NAMALWA (cell line): ENCODE results near the gene FERMT1.
"Not testable (repeated sequence)": the region's sequence is repeated elsewhere in the genome, so short reads cannot be mapped to it uniquely, and the experiment has no call there.

Experiments
- DNase-seq: peaks from one replicate; pipeline ENCODE4 v3.0.0-alpha.2; 2015; ENCODE audit warnings: low spot score

The FERMT1 gene

DNA sequence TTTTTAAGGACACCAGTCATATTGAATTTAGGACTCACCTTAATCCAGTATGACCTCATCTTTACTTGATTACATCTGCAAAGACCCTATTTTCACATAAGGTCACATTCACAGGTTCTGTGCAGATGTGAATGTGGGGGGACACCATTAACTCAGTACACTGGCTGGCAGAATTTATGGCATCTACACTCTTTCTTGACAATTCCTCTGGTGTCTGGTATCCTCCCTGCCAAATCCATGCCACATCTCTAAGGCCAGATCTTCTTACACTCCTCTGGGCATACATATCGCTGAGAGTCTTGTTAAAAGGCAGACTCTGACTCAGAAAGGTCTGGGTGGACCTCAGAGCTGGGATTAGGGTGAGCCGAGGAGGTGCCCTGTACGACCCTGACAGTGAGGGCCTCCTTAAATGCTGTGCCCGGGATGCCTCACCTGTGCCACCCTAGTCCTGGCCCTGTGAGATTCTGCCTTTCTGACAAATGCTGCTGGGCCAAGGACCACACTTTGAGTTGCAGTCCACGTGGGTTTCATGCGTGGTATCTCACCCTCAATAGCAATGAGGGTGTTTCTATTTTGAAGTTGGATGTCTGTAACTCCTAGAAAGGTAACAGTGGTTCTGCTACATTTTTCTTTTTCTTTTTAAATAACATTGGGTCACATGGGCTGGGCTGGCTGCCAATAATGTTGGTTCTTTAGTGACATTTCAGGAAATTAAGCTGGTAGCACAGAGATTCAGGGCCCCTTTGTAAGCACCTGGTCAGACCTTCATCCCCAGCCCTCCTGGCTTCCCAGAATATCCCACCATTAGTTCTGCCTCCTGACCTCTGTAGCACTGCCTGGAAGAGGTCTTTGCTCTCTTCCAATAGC is 51.8 kb downstream of the FERMT1 start:
- no peak for DNase-seq

DNA sequence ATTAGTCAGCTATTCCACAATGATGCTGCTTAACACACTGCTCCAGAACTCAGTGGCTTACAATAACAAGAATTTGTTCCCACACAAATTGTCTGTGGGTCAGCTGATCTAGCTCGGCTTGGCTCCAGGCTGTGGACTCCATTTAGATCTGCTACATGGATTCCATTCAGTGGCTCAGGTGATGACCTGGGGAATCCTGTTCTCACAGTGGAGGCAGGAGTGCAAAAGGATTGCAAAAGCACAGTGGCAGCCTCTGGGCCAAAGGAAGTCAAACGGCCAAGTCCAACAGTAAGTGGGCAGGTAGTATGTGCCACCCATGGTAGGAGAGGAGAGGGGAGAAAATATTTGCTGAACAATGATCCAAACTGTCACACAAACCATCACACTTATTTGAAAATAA is 53.2 kb downstream of the FERMT1 start:
- no peak for DNase-seq

DNA sequence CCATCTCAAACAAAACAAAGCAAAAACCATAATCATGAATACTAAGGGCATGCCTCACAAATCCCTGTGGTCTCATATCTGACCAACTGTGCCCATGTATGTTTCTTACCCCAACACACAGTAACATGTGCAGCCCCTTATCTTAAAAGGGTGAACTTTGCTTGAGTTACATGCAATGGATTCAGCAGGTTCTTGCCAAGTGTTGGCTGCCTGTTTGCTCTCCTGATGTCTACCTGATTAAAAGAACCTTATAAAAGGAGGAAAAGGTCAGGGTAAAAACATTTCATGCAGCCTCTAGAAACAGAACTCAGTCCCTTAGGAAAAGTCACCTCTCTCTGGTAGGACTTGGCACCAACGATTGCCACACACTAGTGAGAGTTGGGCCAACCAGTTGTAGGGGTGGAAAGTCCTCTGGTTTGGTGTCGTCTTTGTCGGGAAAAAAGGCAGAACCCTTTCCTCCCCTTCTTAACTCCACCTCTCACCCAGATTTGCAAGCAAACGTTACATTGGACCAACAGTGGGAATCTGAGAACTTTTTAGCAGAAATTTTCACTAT is 55.0 kb downstream of the FERMT1 start:
- no peak for DNase-seq

DNA sequence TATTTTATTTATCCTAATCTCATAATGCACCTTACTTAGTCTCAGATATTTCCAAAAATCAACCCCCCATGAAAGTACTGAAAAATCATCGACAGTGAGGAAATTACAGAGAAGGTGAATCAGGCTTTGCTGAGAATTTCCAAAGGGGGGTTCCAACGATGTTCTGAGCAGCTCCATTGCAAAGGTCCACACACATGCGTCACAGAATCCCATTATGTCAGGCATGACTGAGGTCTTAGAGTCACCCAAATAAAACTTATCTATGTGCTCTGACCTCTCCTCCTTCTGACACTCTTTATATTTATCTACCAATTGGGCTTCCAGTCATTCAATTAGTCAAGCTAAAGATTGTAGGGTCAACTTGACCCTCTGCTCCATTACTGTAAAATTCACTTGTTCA is 56.2 kb downstream of the FERMT1 start:
- no peak for DNase-seq

DNA sequence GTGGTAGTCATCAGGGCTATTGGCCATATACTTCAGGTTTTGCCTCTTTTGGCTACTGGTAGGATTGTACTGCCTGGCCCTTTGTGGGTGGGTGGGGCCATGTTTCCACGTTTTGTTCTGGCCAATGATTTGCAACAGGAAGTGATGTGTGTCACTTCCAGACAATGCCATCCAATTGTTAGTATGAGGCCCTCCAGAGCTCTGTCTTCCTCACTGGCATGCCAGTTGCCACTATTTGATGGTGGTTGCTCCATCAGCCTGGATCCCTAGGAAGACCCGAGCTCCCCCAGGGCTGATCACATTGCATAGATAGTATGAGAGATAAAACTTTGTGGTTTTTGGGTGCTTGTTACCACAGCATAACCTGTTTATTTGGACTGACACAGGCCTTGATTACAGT is 61.3 kb downstream of the FERMT1 start:
- no peak for DNase-seq

DNA sequence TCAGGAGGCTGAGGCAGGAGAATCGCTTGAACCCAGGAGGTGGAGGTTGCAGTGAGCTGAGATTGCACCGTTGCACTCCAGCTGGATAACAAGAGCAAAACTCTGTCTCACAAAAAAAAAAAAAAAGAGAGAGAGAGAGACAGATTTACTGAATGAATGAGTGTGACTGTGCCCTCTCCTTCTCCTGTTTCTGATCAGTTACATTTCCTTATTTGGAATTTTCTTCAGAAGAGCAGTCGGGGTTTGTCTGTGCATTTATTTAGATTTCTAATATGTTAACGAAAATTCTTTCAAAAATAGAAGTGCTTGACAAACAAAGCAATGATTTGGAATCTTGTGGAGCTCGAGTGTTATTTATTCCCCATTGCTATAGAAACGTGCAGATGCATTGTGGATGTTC is 62.6 kb downstream of the FERMT1 start:
- DNase-seq, result no peak

DNA sequence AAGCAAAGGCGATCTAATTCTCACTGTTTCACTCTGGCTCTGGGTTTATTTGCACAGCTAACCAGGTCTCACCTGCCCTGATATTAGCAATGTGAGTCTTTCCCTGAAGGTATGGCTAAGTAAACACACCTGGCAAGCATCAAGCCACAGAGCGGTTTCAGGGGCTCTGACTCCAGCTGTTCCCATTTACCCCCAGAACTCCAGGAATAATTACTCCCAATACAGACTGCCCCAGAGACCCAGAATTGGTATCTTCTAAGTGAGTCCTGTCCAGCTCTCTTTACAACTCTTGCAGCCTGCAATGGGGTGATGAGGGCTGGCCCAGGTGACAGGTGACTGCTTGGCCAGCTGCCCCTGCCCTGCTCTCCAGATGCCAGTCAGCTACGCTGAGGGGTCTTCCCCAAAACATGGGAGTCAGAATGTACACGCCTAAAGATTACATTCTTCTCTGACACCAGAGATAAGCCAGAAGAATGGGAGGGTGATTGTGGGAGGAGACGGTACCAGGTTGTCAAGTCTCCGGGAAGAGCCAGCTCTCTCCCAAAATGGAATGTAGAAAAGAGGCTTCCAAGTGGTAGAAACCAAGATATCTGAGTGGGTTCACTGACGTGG is 64.0 kb downstream of the FERMT1 start:
- no peak for DNase-seq

DNA sequence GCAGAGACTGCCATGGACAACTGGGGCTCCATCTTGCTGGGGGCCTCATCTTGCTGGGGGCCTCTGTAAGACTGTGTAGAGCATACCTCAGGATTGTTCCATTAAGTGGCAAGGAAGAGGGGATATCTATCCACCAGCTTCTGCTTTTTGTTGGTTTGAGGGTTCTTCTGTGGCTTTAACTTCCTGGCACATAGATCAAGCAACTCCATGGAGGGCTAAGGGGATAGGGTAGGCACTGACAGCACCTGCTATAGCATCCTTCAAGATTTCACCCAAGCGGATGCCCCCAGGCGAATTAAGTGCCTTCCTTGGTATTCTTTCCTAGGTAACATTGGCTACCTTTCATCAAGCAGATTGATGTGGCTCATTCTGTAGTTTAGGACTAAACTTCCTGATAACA is 65.1 kb downstream of the FERMT1 start:
- DNase-seq, result no peak

DNA sequence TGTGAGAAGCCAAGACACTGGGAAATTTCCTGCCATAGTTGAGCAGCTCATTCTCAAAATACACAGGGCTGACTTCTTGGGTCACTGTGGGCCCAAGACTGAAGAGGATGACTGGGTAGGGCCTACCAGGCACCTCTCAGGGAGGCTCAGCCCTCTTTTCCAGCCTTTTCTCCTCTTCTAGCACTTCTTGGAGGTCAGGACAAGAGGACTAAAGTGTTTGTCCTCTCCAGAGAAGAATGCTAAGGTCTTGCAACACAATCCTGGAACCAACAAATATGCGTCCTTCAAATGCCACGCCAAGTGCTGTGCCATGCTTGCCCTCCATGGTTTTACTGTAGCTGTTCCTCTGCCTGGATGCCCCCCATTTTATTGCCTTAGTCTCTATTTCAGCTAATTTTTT is 65.7 kb downstream of the FERMT1 start:
- no peak for DNase-seq

DNA sequence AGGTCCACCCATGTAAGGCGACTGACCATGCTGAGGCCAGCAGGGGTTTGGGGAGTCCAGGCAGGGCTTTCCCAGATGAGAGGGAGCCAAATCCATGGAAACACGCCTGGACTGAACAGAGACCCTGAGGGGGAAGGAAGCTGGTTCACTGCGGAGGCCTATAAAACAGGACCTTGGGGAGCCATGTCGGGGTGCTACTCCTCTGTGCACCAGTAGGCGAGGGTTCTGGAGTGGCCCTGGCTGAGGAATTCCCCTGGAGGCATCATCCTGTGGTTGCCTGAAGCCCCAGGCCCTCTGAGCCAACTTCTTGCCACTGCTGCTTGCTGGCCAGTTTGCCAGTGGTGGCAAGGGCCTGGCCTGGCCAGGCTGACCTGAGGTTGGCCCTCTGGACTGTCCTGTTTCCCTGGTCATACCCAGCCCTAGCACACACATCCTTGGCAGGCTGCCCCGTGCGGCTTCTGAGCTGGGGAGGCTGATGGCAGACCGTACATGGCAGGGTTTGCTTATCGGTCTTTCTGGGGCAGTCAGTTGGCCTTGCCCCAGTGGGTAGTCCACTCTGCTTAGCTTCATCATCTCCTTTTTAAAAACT is 66.8 kb downstream of the FERMT1 start:
- no peak for DNase-seq

DNA sequence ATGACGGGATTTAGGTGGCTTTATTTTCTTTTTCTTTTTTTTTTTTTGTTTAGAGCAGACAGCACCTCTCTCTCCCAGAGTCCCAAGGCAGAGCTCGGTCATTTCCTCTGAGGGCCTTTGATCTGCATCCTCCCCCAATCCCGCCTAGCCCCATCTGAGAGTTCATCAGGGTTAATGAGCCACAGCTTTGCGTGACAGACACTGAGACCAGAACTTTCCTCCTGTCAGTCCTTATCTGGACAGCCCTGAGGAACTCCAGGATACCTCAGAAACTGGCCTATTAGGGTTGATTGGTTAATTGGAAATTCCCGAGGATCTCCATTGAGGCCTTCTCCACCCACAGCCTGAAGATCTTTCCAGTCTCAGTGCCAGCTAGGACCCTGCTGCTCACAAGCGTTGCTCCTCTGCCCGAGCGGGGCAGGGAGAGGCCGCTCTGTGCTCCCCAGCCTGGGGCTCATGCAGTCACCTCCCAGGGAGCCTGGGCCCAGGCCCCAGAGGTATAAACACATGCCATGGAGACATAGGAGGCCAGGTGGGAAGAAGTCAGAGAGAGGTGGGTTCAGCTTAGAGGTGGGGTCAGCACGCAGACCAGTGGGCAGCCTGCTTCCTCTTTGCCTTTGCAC is 67.6 kb downstream of the FERMT1 start:
- DNase-seq, result no peak

DNA sequence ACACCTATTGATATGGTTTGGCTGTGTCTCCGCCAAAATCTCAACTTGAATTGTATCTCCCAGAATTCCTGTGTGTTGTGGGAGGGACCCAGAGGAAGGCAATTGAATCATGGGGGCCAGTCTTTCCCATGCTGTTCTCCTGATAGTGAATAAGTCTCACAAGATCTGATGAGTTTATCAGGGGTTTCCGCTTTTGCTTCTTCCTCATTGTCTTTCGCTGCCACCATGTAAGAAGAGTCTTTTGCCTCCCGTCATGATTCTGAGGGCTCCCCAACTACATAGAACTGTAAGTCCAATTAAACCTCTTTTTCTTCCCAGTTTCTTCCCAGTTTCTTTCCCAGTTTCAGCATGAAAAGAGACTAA is 68.2 kb downstream of the FERMT1 start:
- not testable (repeated sequence) for DNase-seq

DNA sequence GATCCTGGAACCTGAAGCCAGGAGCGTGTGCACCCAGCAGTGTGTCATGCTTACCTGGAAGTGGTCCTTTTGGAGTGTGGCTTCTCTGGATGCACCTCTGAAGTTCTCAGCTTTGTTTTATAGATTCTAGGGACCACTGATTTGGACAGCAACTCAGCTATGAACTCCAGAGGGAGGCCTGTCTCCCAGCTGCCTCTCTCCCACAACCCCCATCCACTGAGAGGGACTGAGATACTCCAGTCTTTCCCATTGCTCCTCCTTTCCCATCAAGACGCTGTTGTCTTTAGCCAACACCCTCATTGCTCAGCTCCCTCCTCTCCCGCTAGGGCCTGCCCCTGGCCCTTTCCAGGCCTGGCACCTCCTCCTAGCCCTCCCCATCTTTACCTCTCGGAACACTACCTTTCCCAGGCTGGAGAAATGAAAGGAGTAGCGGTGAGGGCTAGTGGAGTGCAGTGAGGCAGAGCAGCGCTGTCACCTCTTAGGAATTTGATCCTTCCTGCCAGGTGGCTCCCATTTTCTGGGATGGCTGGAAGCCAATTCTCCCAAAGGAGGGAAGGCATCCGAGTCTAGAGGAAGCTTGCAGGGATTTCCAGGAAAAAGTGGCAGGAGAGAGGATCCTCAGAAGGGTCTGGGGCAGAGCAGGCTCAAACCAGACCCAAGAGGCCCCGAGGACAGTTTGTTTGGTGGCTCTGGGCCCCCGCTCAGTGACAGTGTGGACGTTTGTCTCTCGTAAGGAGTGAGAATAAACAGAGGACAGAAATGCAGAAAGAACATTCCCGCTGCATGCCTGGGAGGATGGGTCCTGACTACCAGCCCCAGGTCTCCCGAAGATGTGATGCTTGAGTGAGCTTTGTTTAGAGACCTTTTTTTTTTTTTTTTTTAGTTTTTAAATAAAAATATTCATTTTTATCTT is 68.8 kb downstream of the FERMT1 start, which contains the start of gene LRRN4:
Gene LRRN4, minus strand, starts transcription at position 285 of the 913 bp plus-strand sequence. CDS start 1,261 bp downstream, outside the sequence.
- no peak for DNase-seq

DNA sequence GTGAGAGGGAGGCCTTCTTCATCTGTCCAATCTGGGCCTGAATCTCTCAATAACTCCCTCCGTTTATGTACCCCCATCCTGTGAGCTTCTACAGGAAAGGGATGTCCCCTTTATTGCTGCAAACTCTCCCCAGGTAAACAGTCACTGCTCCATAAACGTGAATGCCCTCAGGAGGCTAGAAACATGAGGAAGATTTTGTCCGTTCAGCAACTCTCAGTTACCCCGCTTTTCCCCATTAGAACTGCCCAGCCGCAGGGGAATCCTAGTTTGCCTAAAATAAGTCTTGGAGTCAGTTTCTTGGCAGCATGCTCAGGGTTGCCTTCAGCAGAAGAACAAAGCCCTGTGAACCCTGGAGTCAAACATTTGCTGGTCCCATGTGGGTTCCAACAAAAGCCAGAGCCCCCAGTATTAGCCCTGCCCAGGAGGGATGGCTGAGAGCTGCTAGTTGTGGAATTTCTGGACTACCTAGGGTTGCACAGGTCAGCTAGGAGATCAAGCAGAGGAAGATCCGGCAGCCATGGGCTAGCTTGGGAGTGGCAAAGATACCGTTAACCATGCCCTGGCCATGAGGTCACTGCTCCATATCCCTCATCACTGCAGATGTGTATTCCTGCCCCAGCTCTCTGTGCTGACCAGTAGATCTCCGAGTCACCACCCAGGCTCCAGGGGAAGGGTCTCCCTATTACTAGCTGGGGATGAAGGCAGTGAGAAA is 69.6 kb downstream of the FERMT1 start:
- no peak for DNase-seq

DNA sequence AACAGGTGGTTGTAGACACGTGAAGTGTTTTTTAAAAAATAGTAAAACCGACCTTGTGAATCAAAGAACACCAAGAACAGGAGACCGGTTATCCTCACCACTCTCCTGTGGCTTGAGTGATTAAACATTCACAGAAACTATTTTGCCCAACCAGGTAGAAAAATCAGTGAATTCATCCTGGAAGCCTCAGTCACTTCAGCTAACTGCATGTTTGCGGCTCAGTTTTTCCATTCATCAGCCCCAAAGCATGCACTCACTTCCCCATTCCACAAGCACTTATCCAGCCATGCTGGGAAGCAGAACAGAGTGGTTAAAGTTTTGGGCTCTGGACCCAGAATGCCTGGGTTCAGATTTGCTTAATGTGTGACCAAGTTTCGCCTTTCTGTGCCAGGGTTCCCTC is 71.3 kb downstream of the FERMT1 start:
- no peak for DNase-seq

DNA sequence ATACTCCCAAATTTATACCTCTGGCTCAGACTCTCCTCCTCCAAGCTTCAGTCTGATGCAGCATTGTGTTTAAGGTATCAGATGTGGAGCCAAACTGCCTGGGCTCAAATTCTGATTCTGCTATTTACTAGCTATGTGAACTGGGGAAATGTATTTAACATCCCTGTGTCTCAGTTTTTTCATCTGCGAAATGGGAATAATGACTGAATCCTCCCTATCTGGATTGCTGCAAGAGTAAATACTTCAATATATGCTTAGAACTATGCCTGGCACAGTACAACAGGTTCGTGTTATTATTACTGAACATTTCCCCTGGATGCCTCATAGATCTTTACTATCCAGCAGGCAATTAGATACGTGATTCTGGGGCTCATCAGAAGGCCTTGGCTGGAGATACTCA is 74.4 kb downstream of the FERMT1 start:
- DNase-seq, result no peak

DNA sequence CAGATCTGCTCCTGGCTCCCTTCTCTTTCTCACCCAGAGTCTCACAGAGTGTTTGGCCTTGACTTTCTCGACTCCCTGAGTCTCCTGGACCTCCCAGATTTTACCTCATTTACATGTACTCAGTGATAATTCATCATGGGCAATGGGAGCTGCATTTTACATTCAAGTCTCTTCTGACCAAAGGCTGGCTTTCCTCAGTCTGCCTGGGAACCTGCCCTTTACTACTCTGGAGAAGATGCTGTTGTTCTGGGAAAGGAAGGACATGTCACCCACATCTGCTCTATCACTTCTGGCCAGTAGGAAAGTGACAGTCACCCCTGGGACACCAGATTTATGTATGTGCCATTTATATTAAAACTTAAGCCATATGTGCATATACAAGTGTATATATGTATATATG is 76.4 kb downstream of the FERMT1 start:
- no peak for DNase-seq

DNA sequence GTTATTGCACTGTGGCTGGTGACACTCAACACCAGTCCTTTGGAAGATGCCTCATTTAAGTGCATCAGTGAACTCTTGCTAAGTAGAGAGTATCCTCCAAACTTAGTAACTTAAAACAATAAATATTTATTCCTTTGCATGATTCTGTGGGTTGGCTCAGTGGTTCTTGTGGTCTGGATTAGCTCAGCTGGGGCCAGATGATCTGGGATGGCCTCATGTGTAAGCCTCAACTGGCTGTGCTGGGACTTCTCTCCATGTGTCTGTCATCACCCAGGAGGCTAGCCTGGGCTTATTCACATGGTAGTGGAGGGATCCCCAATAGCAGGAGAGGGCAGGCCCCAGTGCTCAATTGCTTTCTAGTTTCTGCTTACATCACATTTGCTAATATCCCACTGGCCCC is 77.3 kb downstream of the FERMT1 start:
- no peak for DNase-seq

DNA sequence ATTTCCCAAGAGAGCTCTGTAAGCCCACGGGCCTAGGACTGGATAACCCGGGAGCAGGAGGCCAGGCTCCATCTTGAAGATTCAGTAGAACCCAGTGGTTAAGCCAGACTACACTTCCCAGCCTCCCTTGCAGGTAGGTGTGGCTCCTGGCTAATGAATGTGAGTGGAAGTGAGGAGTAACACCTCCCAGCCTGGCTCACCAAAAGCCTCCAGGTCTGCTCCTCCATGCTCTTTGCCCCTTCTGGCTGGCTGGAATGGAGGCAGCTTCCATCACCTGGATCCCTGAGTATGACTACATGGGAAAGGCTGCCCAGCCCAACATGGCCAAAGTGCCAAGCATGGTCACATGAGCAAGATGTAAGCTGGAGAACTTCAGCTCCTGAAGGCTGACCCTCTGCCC is 78.7 kb downstream of the FERMT1 start:
- no peak for DNase-seq

DNA sequence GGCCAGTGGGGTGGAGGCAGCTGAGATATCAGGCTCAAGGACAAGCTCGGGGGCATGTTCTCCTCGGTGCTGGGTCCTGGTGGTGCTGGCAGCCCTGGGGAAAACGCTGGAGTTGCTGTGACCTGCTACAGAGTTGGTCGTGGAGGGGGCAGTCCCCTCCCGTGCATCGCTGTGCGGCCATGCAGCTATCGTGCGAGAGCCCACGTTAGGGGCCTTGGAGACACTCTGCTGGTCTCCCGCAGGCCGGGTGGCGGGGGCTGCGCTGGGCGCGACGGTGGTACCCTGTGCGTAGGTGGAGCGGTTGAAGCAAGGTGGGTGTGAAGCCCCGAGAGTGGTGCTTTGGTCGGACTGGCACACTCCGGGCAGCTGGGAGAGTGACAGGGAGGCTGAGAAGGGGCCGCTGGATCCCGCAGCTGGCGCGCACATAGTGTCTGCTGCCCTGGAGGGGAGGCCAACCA is 81.0 kb downstream of the FERMT1 start:
- DNase-seq, result no peak
